Skeletal muscle cell (primary cell): ENCODE measurements around the gene WDHD1.
A peak's percentile ranks its signal among the peaks of the same experiment; 100 is the strongest.
"Not testable (repeated sequence)": the region's sequence is repeated elsewhere in the genome, so short reads cannot be mapped to it uniquely, and the experiment has no call there.

Experiments used
- DNase-seq: peaks from one replicate; pipeline ENCODE4 v3.0.0-alpha.2; 2010; ENCODE audit warnings: low read depth
- H3K4me3 ChIP-seq: 2 replicates; pipeline ENCODE4 v1.5.1; 2011; ENCODE audit warnings: low read depth, mild to moderate bottlenecking, control low read depth, low read length, moderate library complexity

The WDHD1 gene

DNA sequence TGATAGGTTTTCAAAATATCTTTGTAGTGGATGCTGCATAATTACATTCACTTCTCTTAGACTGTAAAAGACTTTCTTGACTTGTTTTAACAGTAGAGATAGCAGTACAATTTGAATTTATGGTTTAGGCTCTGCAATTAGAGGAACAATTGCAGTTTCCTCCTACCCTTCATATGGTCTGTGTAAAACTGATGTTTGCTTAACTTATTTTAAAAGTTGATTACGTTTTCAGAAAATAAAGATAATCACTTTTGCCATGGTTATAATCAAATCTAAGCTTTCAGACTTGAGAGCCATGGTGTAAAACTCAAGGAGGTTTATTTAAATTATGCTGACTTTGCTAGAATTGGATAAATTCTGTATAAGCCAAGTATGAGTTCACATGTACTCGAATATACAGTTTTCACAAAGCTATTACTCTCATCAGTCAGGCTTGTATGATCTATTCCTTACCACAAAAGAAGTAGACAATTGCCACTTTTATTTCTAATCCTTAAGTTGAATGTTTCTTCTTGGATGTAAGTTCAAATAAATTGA lies 22.1 kb upstream of the WDHD1 start:
- no peak for DNase-seq
- no peak overlapping the region for H3K4me3 ChIP-seq

DNA sequence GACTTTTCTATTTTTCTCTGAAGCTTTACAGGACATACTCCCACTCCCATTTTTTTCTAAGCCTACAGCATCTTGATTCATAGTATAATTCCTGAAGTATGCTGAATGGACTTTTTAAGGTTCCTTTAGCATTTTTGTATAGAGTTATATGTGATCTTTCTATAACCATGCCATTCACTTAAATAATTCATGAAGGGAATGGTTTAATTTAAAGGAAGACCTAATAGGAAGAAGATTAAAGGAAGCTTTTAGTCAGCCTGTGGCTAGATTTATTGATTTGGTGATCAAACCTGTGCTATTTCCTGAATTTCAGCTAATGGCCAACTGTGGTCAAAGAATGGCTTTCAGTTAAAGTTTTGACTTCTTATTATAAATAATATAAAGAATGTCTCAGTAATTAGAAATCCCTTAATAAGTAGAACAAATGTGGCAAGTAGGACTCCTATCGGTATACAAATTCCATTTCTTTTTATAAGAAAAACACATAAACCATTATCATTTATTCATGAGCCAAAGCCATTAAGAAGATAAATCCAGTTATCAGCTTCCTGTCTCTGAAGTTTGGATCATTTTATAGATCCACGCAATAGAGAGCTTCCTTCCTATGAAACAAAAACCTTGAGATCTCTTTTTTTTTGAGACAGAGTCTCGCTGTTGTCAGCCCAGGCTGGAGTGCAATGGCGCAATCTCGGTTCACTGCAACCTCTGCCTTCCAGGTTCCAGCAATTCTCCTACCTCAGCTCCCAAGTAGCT lies 20.6 kb upstream of the WDHD1 start:
- H3K4me3 ChIP-seq: no peak overlapping the region
- DNase-seq: no peak

DNA sequence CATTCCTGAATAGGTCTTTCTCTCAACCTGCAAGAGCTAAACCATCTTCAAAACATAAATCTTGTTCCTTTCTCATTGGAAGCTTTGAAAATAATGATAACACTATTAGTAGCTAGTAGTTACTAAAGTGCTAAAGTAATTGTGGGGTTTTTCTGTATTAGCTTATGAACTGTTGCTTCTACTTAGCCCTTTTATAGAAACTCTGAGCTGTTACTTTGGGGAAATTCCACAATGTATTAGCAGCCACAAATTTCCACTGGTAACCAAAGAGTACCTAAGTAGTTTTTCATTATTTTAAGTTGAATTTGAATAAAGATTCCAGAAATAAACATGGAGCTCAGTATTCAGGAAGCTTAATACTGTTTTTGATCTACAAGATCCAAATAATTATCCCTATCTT lies 18.2 kb upstream of the WDHD1 start:
- no peak overlapping the region for H3K4me3 ChIP-seq
- no peak for DNase-seq

DNA sequence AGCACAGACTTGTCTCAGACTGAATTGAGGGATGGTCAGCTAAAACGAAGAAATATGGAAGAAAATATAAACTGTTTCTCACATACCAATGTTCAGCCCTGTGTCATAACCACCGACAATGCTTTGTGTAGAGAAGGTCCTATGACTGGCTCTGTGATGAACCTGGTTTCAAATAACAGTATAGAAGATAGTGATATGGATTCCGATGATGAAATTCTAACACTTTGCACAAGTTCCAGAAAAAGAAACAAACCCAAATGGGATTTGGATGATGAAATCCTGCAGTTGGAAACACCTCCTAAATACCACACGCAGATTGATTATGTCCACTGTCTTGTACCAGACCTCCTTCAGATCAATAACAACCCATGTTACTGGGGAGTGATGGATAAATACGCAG lies 16.6 kb upstream of the WDHD1 start:
- DNase-seq: no peak
- no peak overlapping the region for H3K4me3 ChIP-seq

DNA sequence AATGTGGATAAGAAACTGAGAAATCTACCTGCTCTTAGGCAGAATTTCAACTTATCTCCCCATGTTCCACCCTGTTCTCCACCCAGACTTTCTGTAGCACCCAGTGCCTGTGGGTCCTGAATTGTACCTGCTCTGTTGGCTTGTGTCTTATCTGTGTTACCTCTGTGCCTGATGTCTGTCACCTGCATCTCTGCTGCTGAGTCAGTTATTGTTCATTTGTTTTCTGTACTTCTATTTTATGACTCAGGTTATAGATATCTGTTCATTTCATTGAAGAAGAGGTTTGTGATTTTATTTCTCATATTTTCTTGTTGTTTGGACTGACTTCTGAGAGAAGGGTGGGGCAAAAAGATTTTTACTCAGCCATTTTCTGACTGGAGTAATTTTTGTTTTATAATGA lies 11.8 kb upstream of the WDHD1 start:
- no peak for DNase-seq
- H3K4me3 ChIP-seq: no peak overlapping the region

DNA sequence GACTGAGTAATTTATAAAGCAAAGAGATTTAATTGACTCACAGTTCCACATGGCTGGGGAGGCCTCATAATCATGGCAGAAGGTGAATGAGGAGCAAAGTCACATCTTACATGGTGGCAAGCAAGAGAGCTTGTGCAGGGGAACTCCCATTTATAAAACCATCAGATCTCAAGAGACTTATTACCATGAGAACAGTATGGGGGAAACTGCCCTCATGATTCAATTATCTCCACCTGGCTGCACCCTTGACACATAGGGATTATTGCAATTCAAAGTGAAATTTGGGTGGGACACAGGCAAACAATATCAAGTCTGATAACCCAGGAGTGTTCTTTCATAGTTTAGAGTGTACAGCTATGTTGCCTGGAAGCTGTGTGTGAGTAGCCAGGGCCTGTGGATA lies 11.1 kb upstream of the WDHD1 start:
- H3K4me3 ChIP-seq, DNase-seq: not testable (repeated sequence)

DNA sequence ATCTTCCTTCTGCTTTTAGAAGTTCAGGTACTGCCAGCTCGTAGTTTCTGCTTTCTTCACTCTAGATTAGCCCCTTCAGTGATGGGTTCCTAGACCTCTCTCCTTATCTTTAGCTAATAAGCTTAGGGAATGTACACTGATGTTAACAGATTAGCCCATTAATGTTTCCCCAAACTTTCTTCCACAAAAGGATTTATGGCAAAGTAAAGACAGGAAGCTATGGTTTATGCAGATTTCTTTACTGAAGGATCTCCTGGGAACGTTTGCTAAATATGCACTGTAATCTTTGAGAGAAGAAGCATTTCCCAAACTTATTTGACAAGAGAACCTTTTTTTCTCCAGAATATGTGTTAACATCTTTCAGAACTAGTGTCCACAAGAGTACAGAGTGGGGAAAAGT lies 4.3 kb upstream of the WDHD1 start:
- no peak for DNase-seq
- H3K4me3 ChIP-seq: no peak overlapping the region

DNA sequence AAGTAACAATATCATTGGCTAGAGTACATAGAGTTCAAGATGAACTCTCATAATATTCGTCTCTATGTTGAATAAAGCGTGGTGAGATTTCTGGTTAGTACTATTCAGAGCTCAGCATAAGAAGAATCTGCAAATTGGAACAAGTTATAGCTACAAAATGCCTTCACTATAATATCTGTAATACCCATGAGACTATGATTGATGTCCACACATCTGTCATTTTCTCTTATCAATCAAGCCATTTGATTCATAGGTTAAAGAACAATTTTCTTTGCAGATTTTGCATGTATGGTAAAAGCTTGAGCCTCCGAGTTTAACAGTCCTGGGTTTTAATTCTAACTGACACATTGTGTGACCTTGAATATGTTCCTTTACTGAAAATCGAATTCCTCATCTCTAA lies 1.6 kb upstream of the WDHD1 start:
- no peak for DNase-seq
- H3K4me3 ChIP-seq: peak overlapping the region; percentile 80

DNA sequence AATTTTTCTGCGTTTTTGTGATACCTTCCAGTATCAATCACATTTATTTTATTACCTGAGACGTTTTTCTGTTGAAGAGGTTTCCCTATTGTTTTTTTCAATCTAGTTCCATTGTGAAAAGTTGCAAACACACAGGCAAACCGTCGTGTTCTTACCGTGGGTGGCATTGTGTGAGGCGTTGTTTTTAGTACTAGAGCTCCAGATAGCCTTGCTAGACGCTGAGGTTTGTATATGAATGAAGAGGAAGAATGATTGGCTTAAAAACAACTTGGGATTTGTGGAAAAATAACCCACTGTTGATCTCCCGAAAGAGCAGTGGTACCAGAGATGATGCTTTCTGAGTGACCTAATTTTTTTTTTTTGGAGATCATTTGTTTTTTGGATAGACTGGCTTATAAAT lies 1.2 kb upstream of the WDHD1 start:
- H3K4me3 ChIP-seq: peak overlapping the region; percentile 80
- no peak for DNase-seq

DNA sequence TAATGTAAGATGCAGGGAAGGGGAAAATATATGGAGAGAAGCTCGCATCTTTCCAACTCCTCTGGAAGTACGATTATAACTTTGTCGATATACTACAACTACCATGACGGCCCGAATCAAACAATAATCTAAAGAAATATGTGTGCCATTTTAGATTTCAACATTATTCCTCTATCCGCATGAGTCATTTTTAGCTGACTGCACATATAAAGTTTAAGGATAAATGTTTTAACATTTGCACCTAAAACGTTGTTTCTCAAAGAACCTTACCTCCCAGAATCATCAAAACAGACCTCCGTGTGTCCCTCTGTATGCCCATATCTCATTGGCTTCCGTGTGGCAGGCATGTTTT lies 482 bp downstream of the WDHD1 start:
- DNase-seq: no peak
- H3K4me3 ChIP-seq: peak overlapping the region; percentile 80

DNA sequence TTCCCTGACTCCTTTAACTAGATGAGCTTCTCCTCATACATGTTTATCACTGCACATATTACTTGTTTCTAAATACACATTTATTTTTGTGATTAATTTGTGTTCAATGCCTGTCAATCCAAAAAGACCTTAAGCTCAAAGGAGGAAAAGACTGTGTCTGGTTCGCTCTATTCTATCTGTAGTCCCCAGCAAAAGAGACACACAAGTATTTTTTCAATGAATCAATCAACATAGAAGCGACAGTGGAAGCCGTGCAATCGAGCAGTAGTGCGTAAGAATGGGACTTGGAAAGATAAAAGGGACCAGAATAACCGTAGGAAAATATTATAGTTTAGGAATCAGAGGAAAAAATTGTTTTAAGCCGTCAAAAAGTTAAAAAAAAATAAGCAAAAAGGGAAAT lies 951 bp downstream of the WDHD1 start:
- peak overlapping the region; percentile 80 for H3K4me3 ChIP-seq
- no peak for DNase-seq

DNA sequence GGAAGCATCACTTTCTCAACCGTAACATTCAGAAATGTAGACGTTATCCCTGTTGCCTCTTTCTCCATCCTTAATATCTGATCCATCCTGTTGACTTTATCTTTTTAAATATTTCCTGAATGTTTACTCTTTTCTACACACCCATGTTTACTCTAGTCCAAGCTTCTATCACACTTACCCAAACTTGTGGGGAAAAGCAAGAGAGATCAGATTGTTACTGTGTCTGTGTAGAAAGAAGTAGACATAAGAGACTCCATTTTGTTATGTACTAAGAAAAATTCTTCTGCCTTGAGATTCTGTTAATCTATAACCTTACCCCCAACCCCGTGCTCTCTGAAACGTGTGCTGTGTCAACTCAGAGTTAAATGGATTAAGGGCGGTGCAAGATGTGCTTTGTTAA lies 2.5 kb downstream of the WDHD1 start:
- DNase-seq, H3K4me3 ChIP-seq: not testable (repeated sequence)

DNA sequence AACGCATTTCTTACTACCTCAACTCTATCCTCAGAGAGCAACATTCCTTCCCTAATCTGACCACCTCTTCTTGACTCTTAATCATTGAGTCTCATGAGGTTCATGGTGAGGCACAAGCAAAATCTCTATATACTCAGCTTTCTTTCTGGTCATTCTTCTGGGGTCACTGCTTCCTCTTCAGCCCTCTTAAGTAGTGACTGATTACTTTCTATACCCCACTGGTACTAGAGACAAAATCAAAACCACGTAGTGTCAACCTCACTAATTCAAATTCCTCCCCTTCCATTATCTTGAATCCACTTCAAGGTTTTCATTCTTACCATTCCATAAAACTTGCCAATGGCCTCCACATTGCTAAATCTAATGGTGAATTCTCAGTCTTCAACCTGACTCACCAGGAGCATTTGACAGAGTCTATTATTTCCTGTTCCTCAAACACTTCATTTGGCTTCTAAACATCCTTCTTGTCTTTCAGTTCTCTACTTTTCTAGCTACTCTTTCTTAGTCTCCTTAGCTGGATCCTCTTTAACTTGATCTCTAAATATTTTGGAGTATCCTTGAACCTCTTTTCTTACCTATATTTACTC lies 6.8 kb downstream of the WDHD1 start:
- no peak overlapping the region for H3K4me3 ChIP-seq
- DNase-seq: no peak

DNA sequence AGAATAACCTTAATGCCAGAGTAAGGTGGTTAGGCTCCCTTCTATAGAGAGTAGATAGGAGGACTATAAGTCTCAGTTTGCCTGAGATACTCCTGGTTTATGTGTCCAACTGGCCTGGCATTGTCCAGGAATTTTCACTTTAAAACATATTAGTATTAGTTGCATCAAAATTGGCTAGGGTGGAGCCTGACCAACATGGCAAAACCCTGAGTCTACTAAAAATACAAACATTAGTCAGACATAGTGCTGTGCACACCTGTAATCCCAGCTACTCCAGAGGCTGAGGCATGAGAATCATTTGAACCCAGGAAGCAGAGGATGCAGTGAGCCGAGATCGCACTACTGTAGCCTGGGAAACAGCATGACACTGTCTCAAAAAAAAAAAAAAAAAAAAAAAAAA lies 11.9 kb downstream of the WDHD1 start:
- no peak overlapping the region for H3K4me3 ChIP-seq
- no peak for DNase-seq

DNA sequence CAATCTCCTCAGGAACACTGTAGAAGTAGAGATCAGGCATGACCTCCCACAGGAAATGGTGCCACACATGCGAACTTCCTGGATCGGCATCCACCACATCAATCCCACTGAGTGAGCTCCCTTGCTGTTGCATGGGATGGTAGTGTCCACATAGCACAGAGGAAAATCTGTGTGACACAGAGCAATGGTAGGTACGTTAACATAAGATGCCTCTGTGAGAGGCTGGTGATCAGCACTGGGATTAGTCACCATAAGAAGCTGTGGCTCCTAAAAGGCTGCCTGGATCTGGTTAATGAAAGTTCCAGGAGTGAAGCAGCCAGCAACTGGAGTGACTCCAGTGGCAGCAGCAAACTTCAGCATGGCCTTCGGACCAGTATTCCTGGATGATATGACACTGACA lies 21.8 kb downstream of the WDHD1 start:
- no peak for DNase-seq
- H3K4me3 ChIP-seq: no peak overlapping the region

DNA sequence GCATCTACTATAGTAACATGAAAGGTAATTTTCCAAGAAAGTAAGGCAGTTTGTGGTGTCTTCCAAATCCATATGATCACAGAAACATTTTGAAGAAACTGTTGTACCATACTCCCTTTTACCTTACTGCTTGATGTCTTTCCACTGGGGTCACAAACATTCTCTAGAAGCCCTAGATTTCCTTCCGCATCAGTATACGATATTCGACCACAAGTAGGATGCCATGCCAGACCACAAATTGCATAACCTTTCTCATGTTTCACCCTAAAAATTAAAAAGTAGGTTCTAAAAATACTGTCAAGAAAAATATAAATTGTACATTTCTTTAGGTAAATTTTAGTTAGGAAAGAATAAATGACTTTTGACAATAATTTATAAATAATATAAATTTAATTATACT lies 26.5 kb downstream of the WDHD1 start:
- no peak overlapping the region for H3K4me3 ChIP-seq
- DNase-seq: peak; percentile 22

DNA sequence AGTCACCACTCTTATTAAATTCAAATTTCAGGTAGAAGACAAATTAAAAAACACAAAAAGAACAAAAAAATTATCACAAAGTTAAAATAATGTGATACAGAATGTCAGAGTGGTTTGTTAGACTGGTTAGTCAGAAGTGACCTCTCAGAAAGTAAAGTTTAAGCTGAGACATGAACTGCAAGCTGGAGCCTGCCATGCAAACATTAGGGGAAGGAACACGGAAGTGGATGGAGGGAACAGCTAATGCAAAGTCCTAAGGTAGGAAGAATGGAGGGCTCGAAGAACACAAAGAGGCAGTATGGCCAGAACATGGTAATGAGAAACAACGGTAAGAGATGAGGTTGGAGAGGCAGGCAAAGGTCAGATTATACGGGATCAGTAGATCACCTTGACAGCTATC lies 41.7 kb downstream of the WDHD1 start:
- H3K4me3 ChIP-seq: no peak overlapping the region
- DNase-seq: no peak

DNA sequence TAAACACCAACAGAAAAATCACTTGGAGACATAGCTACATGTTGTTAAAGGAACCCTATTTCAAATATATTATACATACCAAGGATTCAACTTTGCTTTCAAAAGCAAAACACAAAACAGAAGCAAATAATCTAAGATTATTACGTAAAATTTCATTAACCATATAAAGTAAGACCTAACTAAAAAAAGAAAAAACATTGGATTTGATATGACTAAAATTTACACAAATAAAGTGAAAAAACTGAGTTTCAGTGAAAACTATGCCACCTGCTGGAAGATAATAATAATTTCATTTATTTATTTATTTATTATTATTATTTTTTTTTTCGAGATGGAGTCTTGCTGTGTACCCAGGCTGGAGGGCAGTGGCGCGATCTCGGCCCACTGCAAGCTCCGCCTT lies 45.2 kb downstream of the WDHD1 start:
- no peak overlapping the region for H3K4me3 ChIP-seq
- DNase-seq: no peak

DNA sequence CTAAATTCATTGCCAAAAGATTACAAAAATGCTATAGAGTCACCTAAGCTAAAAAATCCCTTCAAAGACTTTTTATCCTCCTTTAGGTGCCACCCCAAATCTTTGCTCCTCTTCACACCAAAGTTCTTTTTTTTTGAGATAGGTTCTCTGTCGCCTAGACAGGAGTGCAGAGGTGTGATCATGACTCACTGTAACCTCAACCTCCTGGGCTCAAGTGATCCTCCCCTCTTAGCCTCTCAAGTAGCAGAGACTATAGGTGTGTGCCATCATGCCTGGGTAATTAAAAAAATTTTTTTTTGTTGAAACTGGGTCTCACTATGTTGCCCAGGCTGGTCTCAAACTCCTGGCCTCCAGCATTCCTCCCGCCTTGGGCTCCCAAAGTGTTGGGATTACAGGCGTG lies 47.9 kb downstream of the WDHD1 start:
- no peak for DNase-seq

DNA sequence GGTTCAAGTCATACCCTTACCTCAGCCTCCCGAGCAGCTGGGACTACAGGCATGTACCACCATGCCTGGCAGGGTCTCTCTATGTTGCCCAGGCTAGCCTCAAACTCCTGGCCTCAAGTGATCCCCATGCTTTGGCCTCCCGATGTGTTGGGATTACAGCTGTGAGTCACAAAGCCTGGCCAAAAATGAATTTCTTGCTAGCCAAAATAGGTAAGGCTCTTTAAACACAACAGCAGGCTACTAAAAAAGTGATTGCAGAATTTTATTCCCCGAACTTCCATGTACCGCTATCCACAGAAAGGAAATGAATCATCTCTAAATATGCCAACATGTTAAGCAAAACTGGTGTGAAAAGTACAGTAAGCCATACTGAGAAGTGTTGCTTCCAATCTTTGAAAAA lies 50.6 kb downstream of the WDHD1 start:
- no peak overlapping the region for H3K4me3 ChIP-seq
- DNase-seq: peak; percentile 38

More for the DNA sequence above, 47.9 kb downstream of the WDHD1 start:
- no peak overlapping the region for H3K4me3 ChIP-seq

DNA sequence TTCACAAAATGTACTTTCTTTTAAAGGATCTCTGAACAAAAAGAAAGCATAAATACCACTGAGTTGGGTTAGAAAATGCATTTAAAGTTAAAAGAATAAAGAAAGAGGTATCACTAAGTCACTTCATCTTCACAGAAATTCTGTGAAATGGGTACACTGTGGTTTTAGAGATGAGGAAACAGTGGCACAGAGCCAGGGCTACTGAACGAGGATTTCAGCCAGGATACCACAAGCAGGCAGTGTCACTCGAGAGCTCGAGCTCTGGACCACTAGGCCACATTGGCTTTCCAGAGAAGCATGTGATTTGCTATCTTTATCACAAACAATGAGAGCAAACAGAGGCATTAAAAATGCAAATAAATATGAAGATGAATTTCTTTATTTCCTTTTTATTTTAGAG lies 51.0 kb downstream of the WDHD1 start:
- no peak for DNase-seq
- no peak overlapping the region for H3K4me3 ChIP-seq
